Choroid plexus epithelial cell (primary cell): Measurements from ENCODE around the gene MEFV.

Experiments used
- DNase-seq: peaks from one replicate; pipeline ENCODE4 v3.0.0-alpha.2; 2010; ENCODE audit warnings: low read depth
- H3K4me3 ChIP-seq: 2 replicates; pipeline ENCODE4 v1.5.1; 2011; ENCODE audit warnings: low read depth, mild to moderate bottlenecking, control low read depth, low read length, moderate library complexity
- TF ChIP-seq, protein P1 (sequence below): conservative IDR thresholded peaks from 2 replicates; pipeline ENCODE4 v1.5.1; 2011; ENCODE audit warnings: low read depth, mild to moderate bottlenecking, control low read depth, inconsistent platforms, low read length, moderate library complexity

The MEFV gene

DNA sequence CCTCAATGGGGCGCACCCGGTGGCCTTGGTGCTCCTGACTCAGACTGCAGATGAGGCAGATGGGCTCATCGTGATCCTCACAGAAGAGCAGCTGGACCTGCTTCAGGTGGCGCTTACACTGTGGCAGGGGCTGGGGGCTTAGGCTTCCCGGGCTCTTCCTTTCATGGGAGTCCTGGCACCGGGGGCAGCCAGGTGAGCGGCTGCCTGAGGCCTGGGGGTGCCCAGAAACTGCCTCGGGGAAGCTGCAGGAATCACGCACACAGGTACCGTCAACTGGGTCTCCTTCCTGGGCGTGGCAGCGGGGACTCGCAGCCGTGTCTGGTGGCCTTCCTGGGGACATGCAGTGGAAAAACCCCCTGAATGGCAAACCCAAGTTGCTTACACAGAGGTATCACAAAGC is 7.0 kb downstream of the MEFV start:
- TF ChIP-seq, protein P1, sequence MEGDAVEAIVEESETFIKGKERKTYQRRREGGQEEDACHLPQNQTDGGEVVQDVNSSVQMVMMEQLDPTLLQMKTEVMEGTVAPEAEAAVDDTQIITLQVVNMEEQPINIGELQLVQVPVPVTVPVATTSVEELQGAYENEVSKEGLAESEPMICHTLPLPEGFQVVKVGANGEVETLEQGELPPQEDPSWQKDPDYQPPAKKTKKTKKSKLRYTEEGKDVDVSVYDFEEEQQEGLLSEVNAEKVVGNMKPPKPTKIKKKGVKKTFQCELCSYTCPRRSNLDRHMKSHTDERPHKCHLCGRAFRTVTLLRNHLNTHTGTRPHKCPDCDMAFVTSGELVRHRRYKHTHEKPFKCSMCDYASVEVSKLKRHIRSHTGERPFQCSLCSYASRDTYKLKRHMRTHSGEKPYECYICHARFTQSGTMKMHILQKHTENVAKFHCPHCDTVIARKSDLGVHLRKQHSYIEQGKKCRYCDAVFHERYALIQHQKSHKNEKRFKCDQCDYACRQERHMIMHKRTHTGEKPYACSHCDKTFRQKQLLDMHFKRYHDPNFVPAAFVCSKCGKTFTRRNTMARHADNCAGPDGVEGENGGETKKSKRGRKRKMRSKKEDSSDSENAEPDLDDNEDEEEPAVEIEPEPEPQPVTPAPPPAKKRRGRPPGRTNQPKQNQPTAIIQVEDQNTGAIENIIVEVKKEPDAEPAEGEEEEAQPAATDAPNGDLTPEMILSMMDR: no peak
- no peak overlapping the region for H3K4me3 ChIP-seq
- no peak for DNase-seq

DNA sequence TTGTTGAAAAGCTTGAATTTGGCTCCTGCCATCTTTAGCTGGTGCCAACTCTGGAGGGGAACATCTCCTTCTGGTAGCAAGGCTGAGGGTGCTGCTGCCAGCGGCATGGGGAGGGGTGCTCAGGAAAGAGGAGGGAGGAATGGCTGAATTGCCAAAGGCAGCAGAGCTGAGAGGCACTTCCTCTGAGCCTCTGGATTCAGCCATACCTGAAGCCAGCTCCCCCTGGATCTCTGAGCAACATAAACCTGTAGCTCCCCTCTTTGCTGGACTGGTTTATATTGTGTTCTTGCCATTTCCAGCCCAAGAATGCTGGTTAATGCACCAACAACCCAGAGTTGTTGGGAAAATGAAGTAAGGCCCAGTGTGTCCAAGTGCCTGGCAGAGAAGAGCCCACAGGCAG is 7.4 kb downstream of the MEFV start:
- TF ChIP-seq, protein P1: no peak
- no peak overlapping the region for H3K4me3 ChIP-seq
- no peak for DNase-seq

DNA sequence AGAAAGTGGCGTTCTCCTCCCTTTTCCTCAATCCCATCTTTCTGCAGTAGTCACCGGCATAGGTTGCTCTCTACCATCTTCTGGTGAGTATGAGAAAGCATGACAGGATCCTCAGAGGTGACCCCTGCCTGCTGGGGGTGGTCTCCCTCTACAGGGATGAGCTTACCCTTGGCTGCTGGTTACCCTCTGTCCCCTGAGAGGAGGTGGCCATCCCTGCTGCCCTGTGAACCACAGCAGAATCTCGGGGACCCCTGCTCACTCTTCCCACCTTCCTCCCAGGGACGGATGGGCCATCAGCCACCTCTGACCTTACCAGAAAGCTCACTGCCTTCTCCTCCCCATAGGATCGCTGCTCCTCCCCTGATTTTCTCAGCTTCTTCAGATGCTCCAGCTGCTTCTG is 7.8 kb downstream of the MEFV start:
- TF ChIP-seq, protein P1: no peak
- H3K4me3 ChIP-seq: no peak overlapping the region
- no peak for DNase-seq

DNA sequence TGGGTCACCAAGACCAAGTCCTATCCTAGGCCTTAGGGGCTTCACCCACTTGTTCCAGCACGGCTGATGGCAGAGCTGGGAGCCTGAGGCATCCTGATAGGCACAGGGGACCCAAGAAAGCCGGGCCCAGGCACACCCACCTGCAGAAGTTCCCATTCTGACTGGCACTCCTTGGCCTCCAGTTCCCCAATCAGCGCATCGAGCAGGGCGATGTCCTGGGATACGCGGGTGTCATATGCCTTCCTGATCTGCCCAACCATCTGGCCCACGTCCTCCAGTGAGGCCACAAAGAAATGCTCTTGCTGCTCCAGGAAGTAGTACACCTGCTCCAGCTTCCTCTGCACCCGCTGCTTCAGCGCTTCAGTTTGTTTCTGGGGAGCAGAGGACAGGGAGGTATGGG is 9.6 kb downstream of the MEFV start:
- TF ChIP-seq, protein P1: no peak
- DNase-seq: no peak
- H3K4me3 ChIP-seq: no peak overlapping the region

DNA sequence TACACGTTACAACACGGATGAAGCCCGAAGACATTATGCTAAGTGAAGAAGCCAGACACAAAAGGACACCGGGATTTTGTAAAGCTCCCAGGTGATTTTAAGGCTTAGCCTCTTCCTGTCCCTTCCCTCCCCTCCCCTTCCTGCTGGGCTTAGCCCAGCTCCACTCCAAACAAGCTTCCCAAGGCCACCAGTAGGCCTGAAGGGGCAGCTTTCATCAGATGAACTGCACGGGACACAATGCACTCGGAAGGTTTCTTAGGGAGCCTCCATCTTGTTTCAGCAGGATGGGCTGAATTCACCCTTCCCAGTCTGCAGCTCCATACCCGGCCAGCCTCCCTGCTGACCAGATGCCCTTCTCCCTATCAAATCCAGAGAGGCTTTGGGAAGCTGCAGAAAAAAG is 10.4 kb downstream of the MEFV start:
- TF ChIP-seq, protein P1: no peak
- no peak for DNase-seq
- H3K4me3 ChIP-seq: no peak overlapping the region

DNA sequence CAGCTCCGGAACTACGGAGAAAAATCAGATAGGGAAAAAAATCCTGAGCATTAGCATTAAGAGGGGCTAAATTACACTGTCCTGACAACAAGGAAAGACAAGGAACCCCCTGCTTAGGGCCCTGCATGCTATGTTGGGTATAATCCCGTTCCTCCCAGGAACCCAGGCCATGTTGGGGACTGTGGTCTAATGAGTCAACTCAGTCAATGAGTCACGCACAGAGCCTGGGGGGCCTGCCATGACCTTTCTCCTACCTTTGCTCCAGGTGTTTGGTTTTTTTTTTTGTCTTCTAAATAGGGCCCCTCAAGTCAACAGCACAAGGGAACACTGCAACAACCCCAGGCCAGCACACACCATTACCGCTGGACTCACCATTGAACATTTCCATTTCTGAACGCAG is 12.6 kb downstream of the MEFV start:
- H3K4me3 ChIP-seq: no peak overlapping the region
- TF ChIP-seq, protein P1: no peak
- no peak for DNase-seq

DNA sequence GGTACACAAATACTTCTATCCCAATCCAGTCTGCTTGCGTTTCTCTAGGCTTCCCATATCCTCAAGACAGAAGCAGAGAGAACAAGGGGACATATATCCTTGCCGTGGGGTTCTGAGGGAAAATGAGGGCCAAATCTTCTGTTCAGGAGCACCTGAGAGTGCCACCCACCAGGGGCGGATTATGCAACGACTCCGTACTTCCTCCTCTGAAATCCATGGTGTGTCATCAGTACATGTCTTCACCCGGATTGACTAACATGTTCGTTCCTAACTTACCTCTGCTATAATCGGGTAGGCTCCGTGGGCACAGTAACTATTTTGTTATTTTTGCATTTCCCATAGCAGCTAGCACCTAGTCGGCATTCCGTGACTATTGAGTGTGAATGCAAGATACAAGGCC is 13.7 kb downstream of the MEFV start:
- DNase-seq: no peak
- no peak overlapping the region for H3K4me3 ChIP-seq
- TF ChIP-seq, protein P1: no peak
